Neural cell (in vitro differentiated cells): ENCODE results near the gene NPAS3. TPM values are rescaled to one million over a fixed set of nuclear protein-coding genes. Genes with fewer than 3 reads are reported as not detected.

Experiments used
- H2AFZ ChIP-seq: fragments of 200-600, 300-800 bp; sonication (generic), shearing (Covaris generic); 2 replicates; pipeline ENCODE4 v1.6.0; 2014; ENCODE audit warnings: low read depth, mild to moderate bottlenecking, antibody characterized with exemption, low read length, moderate library complexity
- H3F3A ChIP-seq: fragments of 200-600 bp; shearing (Covaris generic); 2 replicates; pipeline ENCODE4 v1.6.1; 2016; ENCODE audit warnings: mild to moderate bottlenecking, moderate library complexity, mixed read lengths, antibody characterized with exemption, low read length; ENCODE audit not compliant: insufficient read depth, poor library complexity, severe bottlenecking
- H3K27ac ChIP-seq: fragments of 200-600, 300-800 bp; sonication (generic), shearing (Covaris generic); 2 replicates; pipeline ENCODE4 v1.5.1; 2014; ENCODE audit warnings: mild to moderate bottlenecking, low read length, moderate library complexity
- H3K27me3 ChIP-seq: fragments of 300-800, 200-600 bp; sonication (generic), shearing (Covaris generic); 2 replicates; pipeline ENCODE4 v1.6.0; 2014; ENCODE audit warnings: mild to moderate bottlenecking, low read depth, low read length, moderate library complexity; ENCODE audit not compliant: insufficient read depth
- H3K36me3 ChIP-seq: fragments of 300-800, 200-600 bp; sonication (generic), shearing (Covaris generic); 2 replicates; pipeline ENCODE4 v1.5.1; 2014; ENCODE audit warnings: mild to moderate bottlenecking, antibody characterized with exemption, low read length, moderate library complexity; ENCODE audit not compliant: insufficient read depth
- H3K4me2 ChIP-seq: fragments of 300-800, 200-600 bp; sonication (generic), shearing (Covaris generic); 2 replicates; pipeline ENCODE4 v1.6.0; 2014; ENCODE audit warnings: mild to moderate bottlenecking, low read length
- H3K4me3 ChIP-seq: fragments of 300-800, 200-600 bp; sonication (generic), shearing (Covaris generic); 2 replicates; pipeline ENCODE4 v1.5.1; 2014; ENCODE audit warnings: mild to moderate bottlenecking, low read length, moderate library complexity
- H3K79me2 ChIP-seq: fragments of 200-600 bp; shearing (Covaris generic); replicated peaks from 2 replicates; pipeline ENCODE4 v1.6.0; 2014; ENCODE audit warnings: mild to moderate bottlenecking, low read length, moderate library complexity; ENCODE audit not compliant: insufficient read depth
- H3K9ac ChIP-seq: fragments of 300-800, 200-600 bp; sonication (generic), shearing (Covaris generic); 2 replicates; pipeline ENCODE4 v1.6.1; 2016; ENCODE audit warnings: mild to moderate bottlenecking, low read length, mixed read lengths
- H3K9me2 ChIP-seq: fragments of 200-600 bp; shearing (Covaris generic); 2 replicates; pipeline ENCODE4 v1.6.1; 2016; ENCODE audit warnings: mild to moderate bottlenecking, low read length, mixed read lengths; ENCODE audit not compliant: insufficient read depth
- H3K9me3 ChIP-seq: fragments of 200-600, 300-800 bp; sonication (generic), shearing (Covaris generic); 2 replicates; pipeline ENCODE4 v1.6.1; 2016; ENCODE audit warnings: mild to moderate bottlenecking, mixed run types, low read length, moderate library complexity, mixed read lengths
- H4K20me1 ChIP-seq: fragments of 200-600 bp; shearing (Covaris generic); 2 replicates; pipeline ENCODE4 v1.6.1; 2016; ENCODE audit warnings: mild to moderate bottlenecking, mixed run types; ENCODE audit not compliant: insufficient read depth
- EP300 ChIP-seq: fragments of 450-650 bp; conservative IDR thresholded peaks from 2 replicates; pipeline ENCODE4 v1.6.1; 2014; ENCODE audit warnings: antibody characterized with exemption, mild to moderate bottlenecking, moderate library complexity; ENCODE audit not compliant: poor library complexity, severe bottlenecking
- EZH2 ChIP-seq: fragments of 200-600, 300-800 bp; shearing (Covaris generic), sonication (generic); IDR thresholded peaks from 2 replicates; pipeline ENCODE4 v1.6.1; 2014; ENCODE audit warnings: antibody characterized with exemption, low read length, borderline replicate concordance, mild to moderate bottlenecking; ENCODE audit not compliant: insufficient read depth, poor library complexity, severe bottlenecking
- MXI1 ChIP-seq: fragments of 450-650 bp; conservative IDR thresholded peaks from 2 replicates; pipeline ENCODE4 v1.6.1; 2014; ENCODE audit warnings: antibody characterized with exemption, mild to moderate bottlenecking; ENCODE audit not compliant: poor library complexity, severe bottlenecking
- POLR2AphosphoS5 ChIP-seq: IDR thresholded peaks from 2 replicates; pipeline ENCODE4 v1.6.1; 2012
- RAD21 ChIP-seq: fragments of 450-650 bp; conservative IDR thresholded peaks from 2 replicates; pipeline ENCODE4 v1.6.1; 2014; ENCODE audit warnings: antibody characterized with exemption, mild to moderate bottlenecking, moderate library complexity
- SMC3 ChIP-seq: fragments of 450-650 bp; conservative IDR thresholded peaks from 2 replicates; pipeline ENCODE4 v1.6.1; 2014; ENCODE audit warnings: antibody characterized with exemption, mild to moderate bottlenecking, moderate library complexity; ENCODE audit not compliant: poor library complexity
- TAF1 ChIP-seq: IDR thresholded peaks from 2 replicates; pipeline ENCODE4 v1.6.1; 2012; ENCODE audit warnings: low read depth
- polyA plus RNA-seq: library from polyadenylated mRNA; depleted of rRNA; stranded (reverse); fragments of >200 nt; gene quantifications from 2 replicates; pipeline ENCODE4 v1.2.3, GENCODE V29; 2014
- TF ChIP-seq, protein P1 (sequence below): fragments of 450-650 bp; IDR thresholded peaks from 2 replicates; pipeline ENCODE4 v1.5.1; 2014; ENCODE audit warnings: antibody characterized with exemption, mild to moderate bottlenecking, moderate library complexity; ENCODE audit not compliant: poor library complexity, severe bottlenecking
- TF ChIP-seq, protein P2 (sequence below): IDR thresholded peaks from 2 replicates; pipeline ENCODE4 v1.6.1; 2012; ENCODE audit warnings: borderline replicate concordance

Gene NPAS3
- polyA plus RNA-seq, 1 donor from 2014 or later, result 1.3 TPM

DNA sequence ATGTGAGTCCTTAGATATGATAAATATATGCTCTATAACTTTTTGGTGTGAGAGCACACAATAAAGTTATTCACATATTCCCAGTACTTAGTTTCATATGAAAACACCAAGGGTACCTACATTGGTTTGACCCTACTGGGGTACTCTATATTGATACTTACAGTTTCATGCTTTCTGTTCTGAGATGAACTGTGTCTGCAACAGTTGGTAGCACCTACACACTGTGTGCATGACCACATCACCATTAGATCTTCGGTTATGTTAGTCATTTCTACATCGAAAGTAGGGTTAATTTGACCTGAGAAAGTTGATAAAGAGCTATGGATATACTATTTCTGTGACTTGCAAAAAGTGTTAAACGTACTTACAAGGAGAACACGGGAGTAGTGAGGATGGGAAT is 337.2 kb downstream of the NPAS3 start:
- Histone ChIP-seq H3K27ac (no peak overlapping the region), H3K27me3 (no peaks in the 10 kb centered on the region), H4K20me1 (no peaks in the 10 kb centered on the region), H3K9ac (no peak overlapping the region), H3F3A (no peaks in the 10 kb centered on the region), H3K4me3 (no peak overlapping the region), H3K9me2 (no peaks in the 10 kb centered on the region), H3K36me3 (no peaks in the 10 kb centered on the region), H3K4me2 (no peak overlapping the region), H3K9me3 (no peaks in the 10 kb centered on the region), H2AFZ (no peak overlapping the region), H3K79me2 (no peaks in the 10 kb centered on the region)
- no peak for TF ChIP-seq MXI1

GRCh38 chr14:33279865-33280264 is 341.2 kb downstream of the NPAS3 start:
- TF ChIP-seq RAD21, result no peak
- TF ChIP-seq, protein P1, sequence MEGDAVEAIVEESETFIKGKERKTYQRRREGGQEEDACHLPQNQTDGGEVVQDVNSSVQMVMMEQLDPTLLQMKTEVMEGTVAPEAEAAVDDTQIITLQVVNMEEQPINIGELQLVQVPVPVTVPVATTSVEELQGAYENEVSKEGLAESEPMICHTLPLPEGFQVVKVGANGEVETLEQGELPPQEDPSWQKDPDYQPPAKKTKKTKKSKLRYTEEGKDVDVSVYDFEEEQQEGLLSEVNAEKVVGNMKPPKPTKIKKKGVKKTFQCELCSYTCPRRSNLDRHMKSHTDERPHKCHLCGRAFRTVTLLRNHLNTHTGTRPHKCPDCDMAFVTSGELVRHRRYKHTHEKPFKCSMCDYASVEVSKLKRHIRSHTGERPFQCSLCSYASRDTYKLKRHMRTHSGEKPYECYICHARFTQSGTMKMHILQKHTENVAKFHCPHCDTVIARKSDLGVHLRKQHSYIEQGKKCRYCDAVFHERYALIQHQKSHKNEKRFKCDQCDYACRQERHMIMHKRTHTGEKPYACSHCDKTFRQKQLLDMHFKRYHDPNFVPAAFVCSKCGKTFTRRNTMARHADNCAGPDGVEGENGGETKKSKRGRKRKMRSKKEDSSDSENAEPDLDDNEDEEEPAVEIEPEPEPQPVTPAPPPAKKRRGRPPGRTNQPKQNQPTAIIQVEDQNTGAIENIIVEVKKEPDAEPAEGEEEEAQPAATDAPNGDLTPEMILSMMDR, result no peak
- TF ChIP-seq MXI1, result no peak
- no peak for TF ChIP-seq SMC3
- TF ChIP-seq TAF1, result no peak
- no peak for TF ChIP-seq EZH2
- TF ChIP-seq EP300, result no peak
- no peak for TF ChIP-seq POLR2AphosphoS5
- TF ChIP-seq, protein P2, sequence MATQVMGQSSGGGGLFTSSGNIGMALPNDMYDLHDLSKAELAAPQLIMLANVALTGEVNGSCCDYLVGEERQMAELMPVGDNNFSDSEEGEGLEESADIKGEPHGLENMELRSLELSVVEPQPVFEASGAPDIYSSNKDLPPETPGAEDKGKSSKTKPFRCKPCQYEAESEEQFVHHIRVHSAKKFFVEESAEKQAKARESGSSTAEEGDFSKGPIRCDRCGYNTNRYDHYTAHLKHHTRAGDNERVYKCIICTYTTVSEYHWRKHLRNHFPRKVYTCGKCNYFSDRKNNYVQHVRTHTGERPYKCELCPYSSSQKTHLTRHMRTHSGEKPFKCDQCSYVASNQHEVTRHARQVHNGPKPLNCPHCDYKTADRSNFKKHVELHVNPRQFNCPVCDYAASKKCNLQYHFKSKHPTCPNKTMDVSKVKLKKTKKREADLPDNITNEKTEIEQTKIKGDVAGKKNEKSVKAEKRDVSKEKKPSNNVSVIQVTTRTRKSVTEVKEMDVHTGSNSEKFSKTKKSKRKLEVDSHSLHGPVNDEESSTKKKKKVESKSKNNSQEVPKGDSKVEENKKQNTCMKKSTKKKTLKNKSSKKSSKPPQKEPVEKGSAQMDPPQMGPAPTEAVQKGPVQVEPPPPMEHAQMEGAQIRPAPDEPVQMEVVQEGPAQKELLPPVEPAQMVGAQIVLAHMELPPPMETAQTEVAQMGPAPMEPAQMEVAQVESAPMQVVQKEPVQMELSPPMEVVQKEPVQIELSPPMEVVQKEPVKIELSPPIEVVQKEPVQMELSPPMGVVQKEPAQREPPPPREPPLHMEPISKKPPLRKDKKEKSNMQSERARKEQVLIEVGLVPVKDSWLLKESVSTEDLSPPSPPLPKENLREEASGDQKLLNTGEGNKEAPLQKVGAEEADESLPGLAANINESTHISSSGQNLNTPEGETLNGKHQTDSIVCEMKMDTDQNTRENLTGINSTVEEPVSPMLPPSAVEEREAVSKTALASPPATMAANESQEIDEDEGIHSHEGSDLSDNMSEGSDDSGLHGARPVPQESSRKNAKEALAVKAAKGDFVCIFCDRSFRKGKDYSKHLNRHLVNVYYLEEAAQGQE, result no peak
- Histone ChIP-seq H4K20me1 (no peaks in the 10 kb centered on the region), H2AFZ (no peak overlapping the region), H3K36me3 (no peaks in the 10 kb centered on the region), H3K27ac (no peak overlapping the region), H3K9me3 (no peaks in the 10 kb centered on the region), H3K9ac (no peak overlapping the region), H3K27me3 (no peaks in the 10 kb centered on the region), H3K9me2 (no peaks in the 10 kb centered on the region), H3K79me2 (no peaks in the 10 kb centered on the region), H3K4me3 (no peak overlapping the region), H3K4me2 (no peak overlapping the region), H3F3A (no peaks in the 10 kb centered on the region)

- no peak for TF ChIP-seq SMC3
- H3K4me2 ChIP-seq, result no peak overlapping the region
- H3F3A ChIP-seq, result no peaks in the 10 kb centered on the region
Observed at GRCh38 chr14:33280646-33281045, 342.0 kb downstream of the NPAS3 start.

More at GRCh38 chr14:33280646-33281045, 342.0 kb downstream of the NPAS3 start:
- Histone ChIP-seq H3K9ac (no peak overlapping the region), H3K36me3 (no peaks in the 10 kb centered on the region), H3K27ac (no peak overlapping the region), H3K9me3 (no peaks in the 10 kb centered on the region), H3K4me3 (no peak overlapping the region), H3K9me2 (no peaks in the 10 kb centered on the region), H4K20me1 (no peaks in the 10 kb centered on the region), H2AFZ (no peak overlapping the region), H3K79me2 (no peaks in the 10 kb centered on the region), H3K27me3 (no peaks in the 10 kb centered on the region)
